ENCODE data around the gene GRM5. TPM values are rescaled to one million over a fixed set of nuclear protein-coding genes. Genes with fewer than 3 reads are reported as not detected.
A peak's percentile ranks its signal among the peaks of the same experiment; 100 is the strongest.

GRM5 gene
- total and polyA plus RNA-seq, 2 experiments from 2014 or later: 0.27 TPM; not detected in 1

GRCh38 chr11:88806410-88806809 lies 259.4 kb downstream of the GRM5 start:
- Histone ChIP-seq H3K27me3 (no peaks in the 10 kb centered on the region), H4K20me1 (ENCODE audit: insufficient read depth, poor library complexity, severe bottlenecking) (no peaks in the 10 kb centered on the region), H3K9me2 (replicated peaks; ENCODE audit: insufficient read depth) (no peaks in the 10 kb centered on the region), H3K4me3 (no peak overlapping the region), H3K4me1 (ENCODE audit: insufficient read depth) (no peaks in the 10 kb centered on the region), H3K36me3 (replicated peaks; ENCODE audit: insufficient read depth, low read depth) (no peaks in the 10 kb centered on the region), H2AFZ (no peak overlapping the region), H3K27ac (no peak overlapping the region), H3K4me2 (no peak overlapping the region), H3K9me3 (ENCODE audit: low read depth) (no peaks in the 10 kb centered on the region), H3K79me2 (no peaks in the 10 kb centered on the region)
- WGBS (ENCODE audit: low lambda C conversion rate, missing lambda C conversion rate): 71% methylated on average over 1 of the region's 1 CpG
- no peak for TF ChIP-seq CTCF (IDR thresholded peaks at IDR 0.05; ENCODE audit: poor library complexity)
- TF ChIP-seq EZH2 (IDR thresholded peaks at IDR 0.05; ENCODE audit: borderline replicate concordance): no peak
- TF ChIP-seq EZH2phosphoT487 (IDR thresholded peaks at IDR 0.05; ENCODE audit: low read depth, severe bottlenecking, unreplicated experiment): no peak
- DNase-seq (ENCODE audit: low spot score): no peak

GRCh38 chr11:88801484-88802123 lies 264.2 kb downstream of the GRM5 start:
- Histone ChIP-seq H3K27me3 (no peaks in the 10 kb centered on the region), H4K20me1 (ENCODE audit: insufficient read depth, poor library complexity, severe bottlenecking) (no peaks in the 10 kb centered on the region), H3K4me3 (no peak overlapping the region), H3K36me3 (replicated peaks; ENCODE audit: insufficient read depth, low read depth) (no peaks in the 10 kb centered on the region), H3K27ac (no peak overlapping the region), H3K9me3 (ENCODE audit: low read depth) (no peaks in the 10 kb centered on the region), H3K9me2 (replicated peaks; ENCODE audit: insufficient read depth) (no peaks in the 10 kb centered on the region), H3K79me2 (no peaks in the 10 kb centered on the region), H3K4me1 (ENCODE audit: insufficient read depth) (no peaks in the 10 kb centered on the region), H2AFZ (no peak overlapping the region), H3K4me2 (peak overlapping the region; percentile 38)
- TF ChIP-seq EZH2phosphoT487 (IDR thresholded peaks at IDR 0.05; ENCODE audit: low read depth, severe bottlenecking, unreplicated experiment) (no peak), EZH2 (IDR thresholded peaks at IDR 0.05; ENCODE audit: borderline replicate concordance) (no peak), CTCF (IDR thresholded peaks at IDR 0.05; ENCODE audit: poor library complexity) (no peak)
- 75% methylated on average over 2 of the region's 2 CpGs for WGBS (ENCODE audit: low lambda C conversion rate, missing lambda C conversion rate)
- peak; percentile 10 for DNase-seq (ENCODE audit: low spot score)

- H3K79me2 ChIP-seq: no peaks in the 10 kb centered on the region
- H3K9me2 ChIP-seq (replicated peaks; ENCODE audit: insufficient read depth): no peaks in the 10 kb centered on the region
- no peaks in the 10 kb centered on the region for H3K4me1 ChIP-seq (ENCODE audit: insufficient read depth)
- WGBS (ENCODE audit: low lambda C conversion rate, missing lambda C conversion rate): 36% methylated on average over 1 of the region's 1 CpG
- no peak overlapping the region for H3K4me3 ChIP-seq
- no peaks in the 10 kb centered on the region for H4K20me1 ChIP-seq (ENCODE audit: insufficient read depth, poor library complexity, severe bottlenecking)
- H3K36me3 ChIP-seq (replicated peaks; ENCODE audit: insufficient read depth, low read depth): no peaks in the 10 kb centered on the region
- no peak overlapping the region for H3K27ac ChIP-seq
- TF ChIP-seq EZH2 (IDR thresholded peaks at IDR 0.05; ENCODE audit: borderline replicate concordance) (no peak), EZH2phosphoT487 (IDR thresholded peaks at IDR 0.05; ENCODE audit: low read depth, severe bottlenecking, unreplicated experiment) (no peak), CTCF (IDR thresholded peaks at IDR 0.05; ENCODE audit: poor library complexity) (no peak)
- H3K9me3 ChIP-seq (ENCODE audit: low read depth): no peaks in the 10 kb centered on the region
- DNase-seq (ENCODE audit: low spot score): no peak
- no peaks in the 10 kb centered on the region for H3K27me3 ChIP-seq
- no peak overlapping the region for H2AFZ ChIP-seq
- H3K4me2 ChIP-seq: no peak overlapping the region
These were observed 265.8 kb downstream of the GRM5 start for GRCh38 chr11:88799771-88800500.

All from hepatocyte (in vitro differentiated cells).